ENCODE results near the gene AGBL1.

DNA sequence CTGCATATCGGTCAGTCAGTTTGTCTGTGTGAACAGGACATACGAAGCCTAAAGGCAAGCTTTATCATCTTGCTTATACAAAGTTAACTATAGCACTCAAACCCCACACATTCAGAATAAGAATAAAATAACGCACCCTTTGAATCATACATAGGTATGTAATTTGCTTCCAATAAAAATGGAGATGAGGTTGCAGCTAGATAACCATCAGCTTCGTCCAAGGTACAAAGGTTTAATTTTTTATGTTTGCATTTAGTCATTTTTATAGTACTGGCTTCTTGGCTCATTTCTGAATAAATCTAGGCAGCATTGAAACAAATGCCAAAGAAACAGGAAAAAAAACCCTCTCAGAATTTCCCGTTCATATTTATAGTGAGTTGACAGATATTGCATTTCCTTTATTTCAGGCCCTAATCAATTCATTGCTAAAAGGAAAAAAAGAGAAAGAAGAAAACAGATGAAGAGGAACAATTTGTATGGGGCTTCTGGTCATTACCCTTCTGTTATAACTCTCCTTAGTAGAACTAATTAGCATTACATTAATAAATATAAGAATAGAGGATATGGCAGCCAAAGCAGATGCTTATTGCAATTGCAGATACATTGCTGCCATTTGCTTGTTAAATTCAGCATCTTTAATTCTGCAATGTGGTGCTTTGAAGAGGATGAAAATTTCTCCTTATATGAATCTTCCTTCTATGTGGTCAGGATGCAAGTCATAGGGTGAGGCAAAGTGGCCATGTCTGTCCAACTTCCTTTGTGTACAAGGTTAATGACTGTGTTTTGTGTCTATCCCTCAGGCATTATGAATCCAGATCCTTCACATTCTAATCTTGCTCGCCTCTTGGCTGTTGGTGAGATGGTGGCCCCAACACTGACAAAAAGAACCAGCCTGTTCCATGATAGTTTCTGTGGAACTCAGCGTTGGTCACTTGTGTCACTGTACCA, 550.0 kb downstream of the AGBL1 start:
- no peak for TF ChIP-seq POLR2A (IDR thresholded peaks at IDR 0.05; ENCODE audit: low read length)
- TF ChIP-seq GATA1 (IDR thresholded peaks at IDR 0.05; ENCODE audit: low read depth, low read length), result no peak
